ENCODE measurements around the gene FYN. TPM values are rescaled to one million over a fixed set of nuclear protein-coding genes. Genes with fewer than 3 reads are reported as not detected.

Gene FYN
- total and polyA plus RNA-seq, 2 of the 4 experiments (the other 2 are of a cell fraction), result 30.8 to 36.4 TPM

DNA sequence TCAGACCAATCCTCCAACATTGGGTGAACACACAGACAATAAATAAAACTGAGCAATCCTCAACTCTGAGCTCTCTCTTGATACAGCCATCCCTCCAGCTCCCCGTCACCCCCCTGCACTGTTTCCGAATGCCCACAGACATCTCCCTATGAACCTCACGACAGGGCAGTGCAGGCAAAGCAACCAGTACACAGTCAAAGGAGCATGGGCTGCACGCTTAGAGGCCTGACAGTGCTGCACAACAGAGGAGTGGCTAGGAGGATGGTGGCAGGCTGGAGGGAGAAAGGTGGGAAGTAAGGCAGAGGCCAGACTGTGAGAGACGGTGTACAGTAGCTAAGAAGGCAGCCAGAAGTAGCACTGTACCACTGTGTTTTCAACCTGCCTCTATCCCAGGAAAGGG lies 24.0 kb downstream of the FYN start:
- Histone ChIP-seq H4K5ac (ENCODE audit: low read depth, low read length) (no peak overlapping the region), H4K91ac (ENCODE audit: insufficient read depth, low read depth, low read length) (no peak overlapping the region), H3K4me2 (ENCODE audit: low read depth, low read length) (no peak overlapping the region), H2BK5ac (ENCODE audit: low read depth, low read length, poor library complexity, severe bottlenecking) (no peak overlapping the region), H4K8ac (ENCODE audit: low read depth in 2 of 2, low read length in 2 of 2) (no peak overlapping the region), H3K36me3 (ENCODE audit: control insufficient read depth, insufficient read depth, low read length) (peaks cover 6% of the 10 kb centered on the region), H3K56ac (ENCODE audit: extremely low read depth, insufficient read depth, low read length) (no peak overlapping the region), H3K9me1 (ENCODE audit: insufficient read depth, low read length) (peaks cover 7% of the 10 kb centered on the region; the same call in 1 of the 2 replicates), H3K27me3 (ENCODE audit: control insufficient read depth, insufficient read depth, low read length) (no peaks in the 10 kb centered on the region), H2BK120ac (ENCODE audit: low read depth, low read length) (no peak overlapping the region), H4K20me1 (ENCODE audit: insufficient read depth, low read length) (peaks cover 34% of the 10 kb centered on the region), H3K23ac (ENCODE audit: low read depth, low read length) (no peak overlapping the region), H2AK5ac (ENCODE audit: low read depth, low read length) (peak overlapping the region; percentile 27; the same call in 1 of the 2 replicates), H2AK9ac (replicated peaks; ENCODE audit: low read depth, low read length, poor library complexity) (peak overlapping the region; percentile 8), H3K18ac (ENCODE audit: low read depth, low read length) (no peak overlapping the region), H3K4me3 (ENCODE audit: insufficient read depth, low read depth, low read length) (no peak overlapping the region), H3K9me3 (ENCODE audit: control insufficient read depth, insufficient read depth, low read length) (no peaks in the 10 kb centered on the region), H3K14ac (replicated peaks; ENCODE audit: low read depth, low read length) (0 out of 2 replicates have a peak overlapping the region, but pooled peaks have one; percentile 22), H3K9ac (ENCODE audit: low read depth, low read length) (no peak overlapping the region), H3K4ac (ENCODE audit: low read depth, low read length) (no peak overlapping the region), H3K4me1 (ENCODE audit: control insufficient read depth, insufficient read depth, low read length) (peaks cover 11% of the 10 kb centered on the region), H2AFZ (replicated peaks; ENCODE audit: low read length, poor library complexity) (no peak overlapping the region), H2BK20ac (ENCODE audit: low read depth, low read length) (no peak overlapping the region), H3K27ac (ENCODE audit: insufficient read depth, low read length) (no peak overlapping the region), H3K79me1 (ENCODE audit: low read depth in 1 of 2, low read length in 2 of 2) (peaks cover 34 to 58% of the 10 kb centered on the region in 2 experiments), H2BK15ac (ENCODE audit: low read depth, low read length) (no peak overlapping the region)
- no peak for ATAC-seq (ENCODE audit: low read depth)
- TF ChIP-seq MAFK (IDR thresholded peaks at IDR 0.05; ENCODE audit: low read depth, low read length), result no peak
- TF ChIP-seq, protein P1, sequence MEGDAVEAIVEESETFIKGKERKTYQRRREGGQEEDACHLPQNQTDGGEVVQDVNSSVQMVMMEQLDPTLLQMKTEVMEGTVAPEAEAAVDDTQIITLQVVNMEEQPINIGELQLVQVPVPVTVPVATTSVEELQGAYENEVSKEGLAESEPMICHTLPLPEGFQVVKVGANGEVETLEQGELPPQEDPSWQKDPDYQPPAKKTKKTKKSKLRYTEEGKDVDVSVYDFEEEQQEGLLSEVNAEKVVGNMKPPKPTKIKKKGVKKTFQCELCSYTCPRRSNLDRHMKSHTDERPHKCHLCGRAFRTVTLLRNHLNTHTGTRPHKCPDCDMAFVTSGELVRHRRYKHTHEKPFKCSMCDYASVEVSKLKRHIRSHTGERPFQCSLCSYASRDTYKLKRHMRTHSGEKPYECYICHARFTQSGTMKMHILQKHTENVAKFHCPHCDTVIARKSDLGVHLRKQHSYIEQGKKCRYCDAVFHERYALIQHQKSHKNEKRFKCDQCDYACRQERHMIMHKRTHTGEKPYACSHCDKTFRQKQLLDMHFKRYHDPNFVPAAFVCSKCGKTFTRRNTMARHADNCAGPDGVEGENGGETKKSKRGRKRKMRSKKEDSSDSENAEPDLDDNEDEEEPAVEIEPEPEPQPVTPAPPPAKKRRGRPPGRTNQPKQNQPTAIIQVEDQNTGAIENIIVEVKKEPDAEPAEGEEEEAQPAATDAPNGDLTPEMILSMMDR (conservative IDR thresholded peaks at IDR 0.05; ENCODE audit: low read depth, low read length), result no peak
- TF ChIP-seq CEBPB (IDR thresholded peaks at IDR 0.05; ENCODE audit: low read depth, low read length), result no peak
- TF ChIP-seq BHLHE40 (IDR thresholded peaks at IDR 0.05; ENCODE audit: low read depth, low read length), result no peak
- TF ChIP-seq CHD1 (IDR thresholded peaks at IDR 0.05; ENCODE audit: low read depth, low read length), result no peak
- in situ Hi-C loops (cut with MboI; ENCODE audit: low sequenced_read_pairs), result no loop called here
- intact Hi-C loops (cut with micrococcal nuclease), result no loop called here
- WGBS, 2 experiments (ENCODE audit: extremely low coverage in 2 of 2, insufficient read length in 1 of 2), result no CpG with 5 or more reads among the region's 5 CpGs
- dilution Hi-C loops (cut with HindIII; ENCODE audit: low sequenced_read_pairs, unreplicated experiment), result no loop called here
- BruUV-seq (replicated peaks), result no TSS peak
- ChIA-PET CTCF (no interaction called here), POLR2A (ENCODE audit: unreplicated experiment) (no interaction called here)
- DNase-seq, result no peak

All from IMR-90 (cell line).